ENCODE measurements around the gene CACNB3. TPM values are rescaled to one million over a fixed set of nuclear protein-coding genes. Genes with fewer than 3 reads are reported as not detected.

CACNB3 gene
- total and polyA plus RNA-seq, 9 of the 15 experiments (the other 6 are each of a cell fraction or from before 2014, with no cell fraction given) = 0.24 to 2.0 (median 1.5) TPM

DNA sequence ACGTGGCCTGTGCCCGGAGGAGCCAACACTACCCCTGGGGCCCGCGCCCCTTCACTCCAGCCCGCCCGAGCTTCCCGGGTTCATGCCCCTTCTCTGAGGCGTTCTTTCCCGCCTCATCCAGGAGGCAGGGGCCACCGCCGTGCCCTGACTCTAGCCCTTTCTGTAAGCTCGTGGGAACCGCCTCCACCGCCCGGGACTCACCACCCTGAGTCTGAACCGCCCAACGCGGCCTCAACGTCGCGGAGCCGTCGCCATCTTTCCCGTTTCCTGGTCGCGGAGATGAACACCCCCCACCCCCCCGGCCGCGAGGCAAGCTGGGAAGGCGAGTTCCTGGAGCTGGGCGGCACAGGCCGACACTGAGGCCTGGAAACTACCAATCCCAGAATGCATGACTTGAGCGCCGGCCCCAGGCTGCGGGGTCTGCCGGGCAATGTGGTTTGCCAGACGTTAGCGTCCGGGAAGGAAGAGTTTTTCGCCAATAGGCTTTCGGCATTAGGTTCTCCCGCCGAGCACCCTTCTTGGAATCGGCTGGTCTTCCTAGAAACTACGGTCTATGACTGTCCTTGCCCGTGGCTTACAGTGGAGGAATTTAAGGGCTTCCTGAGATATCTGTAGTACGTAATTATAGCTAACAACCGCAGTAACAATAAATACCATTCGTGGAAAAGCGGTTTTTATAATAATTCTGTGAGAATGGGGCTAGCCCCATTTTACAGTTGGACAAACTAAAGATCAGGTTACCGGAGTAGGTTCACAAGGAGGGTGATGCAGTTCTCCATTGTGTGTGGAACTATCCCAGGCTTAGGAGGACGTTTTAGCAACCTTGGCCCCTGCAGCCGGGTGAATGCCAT lies 33.8 kb downstream of the CACNB3 start, which contains the start of gene DDX23 (continued):
- TF ChIP-seq, protein P1, sequence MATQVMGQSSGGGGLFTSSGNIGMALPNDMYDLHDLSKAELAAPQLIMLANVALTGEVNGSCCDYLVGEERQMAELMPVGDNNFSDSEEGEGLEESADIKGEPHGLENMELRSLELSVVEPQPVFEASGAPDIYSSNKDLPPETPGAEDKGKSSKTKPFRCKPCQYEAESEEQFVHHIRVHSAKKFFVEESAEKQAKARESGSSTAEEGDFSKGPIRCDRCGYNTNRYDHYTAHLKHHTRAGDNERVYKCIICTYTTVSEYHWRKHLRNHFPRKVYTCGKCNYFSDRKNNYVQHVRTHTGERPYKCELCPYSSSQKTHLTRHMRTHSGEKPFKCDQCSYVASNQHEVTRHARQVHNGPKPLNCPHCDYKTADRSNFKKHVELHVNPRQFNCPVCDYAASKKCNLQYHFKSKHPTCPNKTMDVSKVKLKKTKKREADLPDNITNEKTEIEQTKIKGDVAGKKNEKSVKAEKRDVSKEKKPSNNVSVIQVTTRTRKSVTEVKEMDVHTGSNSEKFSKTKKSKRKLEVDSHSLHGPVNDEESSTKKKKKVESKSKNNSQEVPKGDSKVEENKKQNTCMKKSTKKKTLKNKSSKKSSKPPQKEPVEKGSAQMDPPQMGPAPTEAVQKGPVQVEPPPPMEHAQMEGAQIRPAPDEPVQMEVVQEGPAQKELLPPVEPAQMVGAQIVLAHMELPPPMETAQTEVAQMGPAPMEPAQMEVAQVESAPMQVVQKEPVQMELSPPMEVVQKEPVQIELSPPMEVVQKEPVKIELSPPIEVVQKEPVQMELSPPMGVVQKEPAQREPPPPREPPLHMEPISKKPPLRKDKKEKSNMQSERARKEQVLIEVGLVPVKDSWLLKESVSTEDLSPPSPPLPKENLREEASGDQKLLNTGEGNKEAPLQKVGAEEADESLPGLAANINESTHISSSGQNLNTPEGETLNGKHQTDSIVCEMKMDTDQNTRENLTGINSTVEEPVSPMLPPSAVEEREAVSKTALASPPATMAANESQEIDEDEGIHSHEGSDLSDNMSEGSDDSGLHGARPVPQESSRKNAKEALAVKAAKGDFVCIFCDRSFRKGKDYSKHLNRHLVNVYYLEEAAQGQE (IDR thresholded peaks at IDR 0.05; ENCODE audit: borderline replicate concordance) = no peak
- TF ChIP-seq, protein P1 (CRISPR knock-in tag; IDR thresholded peaks at IDR 0.05; ENCODE audit: low read depth) = no peak
- TF ChIP-seq NKRF (IDR thresholded peaks at IDR 0.05; ENCODE audit: borderline replicate concordance) (peak; percentile 78), NCOR1 (IDR thresholded peaks at IDR 0.05) (no peak), MCM5 (IDR thresholded peaks at IDR 0.05; ENCODE audit: low read depth) (no peak), HIVEP1 (CRISPR knock-in tag; IDR thresholded peaks at IDR 0.05) (no peak), ZNF282 (CRISPR knock-in tag; IDR thresholded peaks at IDR 0.05) (no peak), FUS (optimal IDR thresholded peaks at IDR 0.05; ENCODE audit: low read depth, low read length) (no peak), CHD1 (IDR thresholded peaks at IDR 0.05; ENCODE audit: low read length) (peak; percentile 50), ZNF668 (CRISPR knock-in tag; IDR thresholded peaks at IDR 0.05) (no peak), NFRKB (IDR thresholded peaks at IDR 0.05; ENCODE audit: low read depth) (peak; percentile 99), RHOXF2B (CRISPR knock-in tag; conservative IDR thresholded peaks at IDR 0.05) (no peak), HNRNPK (IDR thresholded peaks at IDR 0.05; ENCODE audit: low read depth, low read length, poor library complexity, severe bottlenecking) (no peak)
- TF ChIP-seq, protein P2, sequence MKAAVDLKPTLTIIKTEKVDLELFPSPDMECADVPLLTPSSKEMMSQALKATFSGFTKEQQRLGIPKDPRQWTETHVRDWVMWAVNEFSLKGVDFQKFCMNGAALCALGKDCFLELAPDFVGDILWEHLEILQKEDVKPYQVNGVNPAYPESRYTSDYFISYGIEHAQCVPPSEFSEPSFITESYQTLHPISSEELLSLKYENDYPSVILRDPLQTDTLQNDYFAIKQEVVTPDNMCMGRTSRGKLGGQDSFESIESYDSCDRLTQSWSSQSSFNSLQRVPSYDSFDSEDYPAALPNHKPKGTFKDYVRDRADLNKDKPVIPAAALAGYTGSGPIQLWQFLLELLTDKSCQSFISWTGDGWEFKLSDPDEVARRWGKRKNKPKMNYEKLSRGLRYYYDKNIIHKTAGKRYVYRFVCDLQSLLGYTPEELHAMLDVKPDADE (conservative IDR thresholded peaks at IDR 0.05; ENCODE audit: control insufficient read depth, low read depth, low read length) = peak; percentile 100
